ENCODE data around the gene KLF17.

- TF ChIP-seq ZBTB17 (tag by site-specific recombination; IDR thresholded peaks at IDR 0.05) (no peak), CTCF (tag by site-specific recombination; IDR thresholded peaks at IDR 0.05) (no peak), ZSCAN16 (tag by site-specific recombination; IDR thresholded peaks at IDR 0.05) (no peak), SCRT1 (tag by site-specific recombination; IDR thresholded peaks at IDR 0.05; ENCODE audit: borderline replicate concordance) (no peak), ZNF768 (tag by site-specific recombination; IDR thresholded peaks at IDR 0.05) (no peak), ZEB2 (tag by site-specific recombination; IDR thresholded peaks at IDR 0.05) (no peak), KLF9 (tag by site-specific recombination; IDR thresholded peaks at IDR 0.05; ENCODE audit: low read depth) (0 out of 2 replicates have a peak, but pooled peaks have one; percentile 34), ZNF211 (tag by site-specific recombination; IDR thresholded peaks at IDR 0.05; ENCODE audit: low read depth) (no peak), ZNF274 (IDR thresholded peaks at IDR 0.05; ENCODE audit: low read length) (no peak), ZNF274 (tag by site-specific recombination; IDR thresholded peaks at IDR 0.05; ENCODE audit: borderline replicate concordance) (no peak), ZNF416 (tag by site-specific recombination; IDR thresholded peaks at IDR 0.05) (no peak), ZXDB (tag by site-specific recombination; IDR thresholded peaks at IDR 0.05) (no peak)
Measured at GRCh38 chr1:44154049-44154448, 35.4 kb downstream of the KLF17 start.
